Vagina (tissue), 2 donors: Measurements from ENCODE around the gene CGAS. TPM values are rescaled to one million over a fixed set of nuclear protein-coding genes. Genes with fewer than 3 reads are reported as not detected.
A peak's percentile ranks its signal among the peaks of the same experiment; 100 is the strongest.
"Not testable (repeated sequence)": the region's sequence is repeated elsewhere in the genome, so short reads cannot be mapped to it uniquely, and the experiment has no call there.

Experiments
- DNase-seq, 2 donors: peaks; one replicate each; pipeline ENCODE4 v3.0.0-alpha.2; 2017; ENCODE audit errors: extremely low spot score in 2 of 2
- H3K27ac ChIP-seq: fragments of 200-600 bp; sonication (generic); one replicate; pipeline ENCODE4 v1.5.1; 2019
- H3K27me3 ChIP-seq: fragments of 200-600 bp; sonication (generic); one replicate; pipeline ENCODE4 v1.5.1; 2019
- H3K36me3 ChIP-seq, 2 donors: fragments of 200-600 bp; sonication (generic); one replicate each; pipeline ENCODE4 v1.5.1; 2017 to 2019
- H3K4me1 ChIP-seq: fragments of 200-600 bp; sonication (generic); one replicate; pipeline ENCODE4 v1.5.1; 2019
- H3K4me3 ChIP-seq, 2 donors: fragments of 200-600 bp; sonication (generic); 1 replicate in 1 of 2; 2 replicates in 1 of 2; pipeline ENCODE4 v1.5.1; 2016 to 2019
- H3K9me3 ChIP-seq: fragments of 200-600 bp; sonication (generic); one replicate; pipeline ENCODE4 v1.5.1; 2019
- CTCF ChIP-seq, 3 experiments: fragments of 450-650 bp in 2 of 3; fragments of 200-600 bp in 1 of 3; sonication (generic) in 1 of 3; IDR thresholded peaks; one replicate each; pipeline ENCODE4 v1.5.1; 2017 to 2019; ENCODE audit warnings: antibody characterized with exemption in 3 of 3, mild to moderate bottlenecking in 2 of 3, moderate library complexity in 2 of 3
- POLR2A ChIP-seq, 2 donors: fragments of 450-650 bp; IDR thresholded peaks; one replicate each; pipeline ENCODE4 v1.6.1; 2017; ENCODE audit warnings: antibody characterized with exemption in 2 of 2, mild to moderate bottlenecking in 2 of 2, moderate library complexity in 2 of 2
- POLR2AphosphoS5 ChIP-seq, 2 donors: sonication (generic); formaldehyde crosslinking; IDR thresholded peaks; one replicate each; pipeline ENCODE4 v1.9.0; 2017; ENCODE audit warnings: antibody characterized with exemption in 2 of 2, mild to moderate bottlenecking in 2 of 2, low read depth in 1 of 2; ENCODE audit not compliant: insufficient read depth in 1 of 2
- intact Hi-C: fragments of 100-400 bp; cut with DNase I; formaldehyde crosslinking; loops from one replicate; pipeline ENCODE4 v1.15.1; 2023
- total RNA-seq: library from RNA; depleted of rRNA; stranded (reverse); fragments of >200 nt; gene quantifications from one replicate; pipeline ENCODE4 v1.2.3, GENCODE V29; 2016

The CGAS gene
- total RNA-seq, 1 donor from 2014 or later, result 8.3 TPM

GRCh38 chr6:73460056-73460455, 8.0 kb upstream of the CGAS start:
- TF ChIP-seq POLR2A (IDR thresholded peaks at IDR 0.05) (no peak), POLR2AphosphoS5 (IDR thresholded peaks at IDR 0.05; ENCODE audit: insufficient read depth in 1 of 2, low read depth in 1 of 2) (no peak), CTCF (IDR thresholded peaks at IDR 0.05) (no peak)
- H3K4me1 ChIP-seq, result peaks cover 22% of the 10 kb centered on the region
- H3K4me3 ChIP-seq, result no peak overlapping the region
- H3K27me3 ChIP-seq, result no peaks in the 10 kb centered on the region
- no peak for DNase-seq
- no peaks in the 10 kb centered on the region for H3K9me3 ChIP-seq
- no peaks in the 10 kb centered on the region for H3K36me3 ChIP-seq
- H3K27ac ChIP-seq, result no peak overlapping the region
- intact Hi-C loops, result no loop called here

- DNase-seq, H3K4me3 ChIP-seq, H3K27me3 ChIP-seq, H3K9me3 ChIP-seq, H3K36me3 ChIP-seq, H3K27ac ChIP-seq: not testable (repeated sequence)
- H3K4me1 ChIP-seq, result peaks cover 28% of the 10 kb centered on the region
- intact Hi-C loops, result loop anchor here (10.0 kb wide), 1 partner anchor 65 kb away; the partner anchor contains the start of gene EEF1A1
Measured at GRCh38 chr6:73459474-73459873, 7.4 kb upstream of the CGAS start.

GRCh38 chr6:73455865-73456629, 4.0 kb upstream of the CGAS start:
- DNase-seq, result no peak
- Histone ChIP-seq H3K4me1 (peaks cover 16% of the 10 kb centered on the region), H3K27ac (no peak overlapping the region), H3K27me3 (no peaks in the 10 kb centered on the region), H3K36me3 (no peaks in the 10 kb centered on the region), H3K9me3 (no peaks in the 10 kb centered on the region), H3K4me3 (no peak overlapping the region)
- intact Hi-C loops, result loop anchor here (10.0 kb wide), 1 partner anchor 69 kb away; the partner anchor contains the start of gene EEF1A1
- TF ChIP-seq POLR2AphosphoS5 (IDR thresholded peaks at IDR 0.05; ENCODE audit: insufficient read depth in 1 of 2, low read depth in 1 of 2) (no peak), POLR2A (IDR thresholded peaks at IDR 0.05) (no peak), CTCF (IDR thresholded peaks at IDR 0.05) (no peak)

- no peak for DNase-seq
- intact Hi-C loops, result loop anchor here (10.0 kb wide), 1 partner anchor 73 kb away; the partner anchor contains the start of gene EEF1A1
- Histone ChIP-seq H3K4me3 (peak overlapping the region; percentile 62 to 81), H3K36me3 (no peaks in the 10 kb centered on the region), H3K9me3 (no peaks in the 10 kb centered on the region), H3K4me1 (peaks cover 16% of the 10 kb centered on the region), H3K27ac (peak overlapping the region; percentile 91), H3K27me3 (no peaks in the 10 kb centered on the region)
- TF ChIP-seq CTCF (IDR thresholded peaks at IDR 0.05), result no peak
- no peak for TF ChIP-seq POLR2AphosphoS5 (IDR thresholded peaks at IDR 0.05; ENCODE audit: insufficient read depth in 1 of 2, low read depth in 1 of 2)
- no peak for TF ChIP-seq POLR2A (IDR thresholded peaks at IDR 0.05)
Measured at GRCh38 chr6:73451223-73452106, 632 bp downstream of the CGAS start.

GRCh38 chr6:73443555-73443954, 8.5 kb downstream of the CGAS start:
- no peak overlapping the region for H3K4me3 ChIP-seq
- no peaks in the 10 kb centered on the region for H3K9me3 ChIP-seq
- H3K36me3 ChIP-seq, result no peaks in the 10 kb centered on the region
- H3K27ac ChIP-seq, result no peak overlapping the region
- intact Hi-C loops, result no loop called here
- TF ChIP-seq POLR2AphosphoS5 (IDR thresholded peaks at IDR 0.05; ENCODE audit: insufficient read depth in 1 of 2, low read depth in 1 of 2) (no peak), CTCF (IDR thresholded peaks at IDR 0.05) (no peak), POLR2A (IDR thresholded peaks at IDR 0.05) (no peak)
- H3K27me3 ChIP-seq, result no peaks in the 10 kb centered on the region
- no peak for DNase-seq
- H3K4me1 ChIP-seq, result no peaks in the 10 kb centered on the region
